ENCODE results near the gene TMEM30B.
"Not testable (repeated sequence)": the region's sequence is repeated elsewhere in the genome, so short reads cannot be mapped to it uniquely, and the experiment has no call there.

TMEM30B gene

GRCh38 chr14:61281186-61281947 is at the start of gene TMEM30B:
Gene TMEM30B (minus strand): TSS chr14:61281338. CDS start chr14:61281147, 191 bp downstream.
- DNase-seq (ENCODE audit: low read depth, low spot score): no peak

- DNase-seq (ENCODE audit: low read depth, low spot score): no peak
These were observed 49.4 kb upstream of the TMEM30B start for GRCh38 chr14:61330511-61330910.

GRCh38 chr14:61329478-61330051 is 48.4 kb upstream of the TMEM30B start:
- no peak for DNase-seq (ENCODE audit: low read depth, low spot score)

GRCh38 chr14:61328626-61329262 is 47.6 kb upstream of the TMEM30B start:
- DNase-seq (ENCODE audit: low read depth, low spot score): no peak

GRCh38 chr14:61326847-61327246 is 45.7 kb upstream of the TMEM30B start:
- no peak for DNase-seq (ENCODE audit: low read depth, low spot score)

GRCh38 chr14:61326146-61326545 is 45.0 kb upstream of the TMEM30B start:
- DNase-seq (ENCODE audit: low read depth, low spot score): no peak

- no peak for DNase-seq (ENCODE audit: low read depth, low spot score)
These were observed 44.0 kb upstream of the TMEM30B start for GRCh38 chr14:61325166-61325565.

GRCh38 chr14:61323970-61324369 is 42.8 kb upstream of the TMEM30B start:
- no peak for DNase-seq (ENCODE audit: low read depth, low spot score)

GRCh38 chr14:61322799-61323290 is 41.7 kb upstream of the TMEM30B start:
- no peak for DNase-seq (ENCODE audit: low read depth, low spot score)

GRCh38 chr14:61322011-61322798 is 41.1 kb upstream of the TMEM30B start:
- no peak for DNase-seq (ENCODE audit: low read depth, low spot score)

GRCh38 chr14:61321385-61322010 is 40.4 kb upstream of the TMEM30B start, which contains the start of gene PRKCH:
Gene PRKCH (plus strand): TSS chr14:61321579. CDS start chr14:61322102, 523 bp downstream.
- DNase-seq (ENCODE audit: low read depth, low spot score): peak; percentile 64

- no peak for DNase-seq (ENCODE audit: low read depth, low spot score)
These were observed 39.8 kb upstream of the TMEM30B start for GRCh38 chr14:61320806-61321384.

GRCh38 chr14:61320170-61320569 is 39.0 kb upstream of the TMEM30B start:
- DNase-seq (ENCODE audit: low read depth, low spot score): not testable (repeated sequence)

GRCh38 chr14:61319706-61320105 is 38.6 kb upstream of the TMEM30B start:
- DNase-seq (ENCODE audit: low read depth, low spot score): no peak

- DNase-seq (ENCODE audit: low read depth, low spot score): no peak
These were observed 37.9 kb upstream of the TMEM30B start for GRCh38 chr14:61319086-61319485.

GRCh38 chr14:61315313-61315712 is 34.2 kb upstream of the TMEM30B start:
- DNase-seq (ENCODE audit: low read depth, low spot score): no peak

- not testable (repeated sequence) for DNase-seq (ENCODE audit: low read depth, low spot score)
These were observed 27.6 kb upstream of the TMEM30B start for GRCh38 chr14:61308701-61309100.

- no peak for DNase-seq (ENCODE audit: low read depth, low spot score)
These were observed 27.1 kb upstream of the TMEM30B start for GRCh38 chr14:61308198-61308597.

- no peak for DNase-seq (ENCODE audit: low read depth, low spot score)
These were observed 23.6 kb upstream of the TMEM30B start for GRCh38 chr14:61304688-61305087.

- DNase-seq (ENCODE audit: low read depth, low spot score): no peak
These were observed 19.6 kb upstream of the TMEM30B start for GRCh38 chr14:61300754-61301153.

GRCh38 chr14:61300209-61300608 is 19.1 kb upstream of the TMEM30B start:
- no peak for DNase-seq (ENCODE audit: low read depth, low spot score)
